Keratinocyte (primary cell): ENCODE measurements around the gene RALGPS1.

ENCODE experiments used
- EZH2 ChIP-seq: IDR thresholded peaks from one replicate; pipeline ENCODE4 v1.6.1; 2012; ENCODE audit warnings: inconsistent platforms, mild to moderate bottlenecking, low read length, moderate library complexity
- TF ChIP-seq, protein P1 (sequence below), 3 experiments: IDR thresholded peaks in 1 of 3; conservative IDR thresholded peaks in 1 of 3; optimal IDR thresholded peaks in 1 of 3; 2 replicates in 2 of 3; 3 replicates in 1 of 3; pipeline versions ENCODE3 to v1.5.1; 2011; ENCODE audit warnings: low read length in 3 of 3, mild to moderate bottlenecking in 3 of 3, moderate library complexity in 2 of 3, control low read depth in 1 of 3, inconsistent platforms in 1 of 3; ENCODE audit not compliant: insufficient read depth in 2 of 3; ENCODE audit errors: extremely low read depth in 1 of 3

DNA sequence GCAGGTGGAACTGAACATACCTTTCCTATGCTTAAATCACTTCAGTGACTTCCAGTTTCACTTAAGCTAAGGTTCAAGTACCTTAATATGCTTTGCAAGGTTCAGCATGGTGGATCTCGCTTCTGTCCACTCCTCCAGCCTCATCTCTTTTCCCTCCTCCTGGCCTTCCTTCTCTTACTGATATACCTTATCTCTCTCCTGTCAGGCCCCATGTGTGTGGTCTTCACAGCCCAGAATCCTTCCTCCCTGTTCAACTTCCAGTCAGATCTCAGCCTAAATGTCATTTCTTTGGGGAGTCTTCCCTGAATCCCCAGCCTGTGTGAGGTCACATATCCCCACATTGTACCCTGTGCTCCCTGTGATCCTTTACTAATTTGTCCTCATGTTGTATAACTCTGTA is 120.1 kb downstream of the RALGPS1 start:
- TF ChIP-seq, protein P1, sequence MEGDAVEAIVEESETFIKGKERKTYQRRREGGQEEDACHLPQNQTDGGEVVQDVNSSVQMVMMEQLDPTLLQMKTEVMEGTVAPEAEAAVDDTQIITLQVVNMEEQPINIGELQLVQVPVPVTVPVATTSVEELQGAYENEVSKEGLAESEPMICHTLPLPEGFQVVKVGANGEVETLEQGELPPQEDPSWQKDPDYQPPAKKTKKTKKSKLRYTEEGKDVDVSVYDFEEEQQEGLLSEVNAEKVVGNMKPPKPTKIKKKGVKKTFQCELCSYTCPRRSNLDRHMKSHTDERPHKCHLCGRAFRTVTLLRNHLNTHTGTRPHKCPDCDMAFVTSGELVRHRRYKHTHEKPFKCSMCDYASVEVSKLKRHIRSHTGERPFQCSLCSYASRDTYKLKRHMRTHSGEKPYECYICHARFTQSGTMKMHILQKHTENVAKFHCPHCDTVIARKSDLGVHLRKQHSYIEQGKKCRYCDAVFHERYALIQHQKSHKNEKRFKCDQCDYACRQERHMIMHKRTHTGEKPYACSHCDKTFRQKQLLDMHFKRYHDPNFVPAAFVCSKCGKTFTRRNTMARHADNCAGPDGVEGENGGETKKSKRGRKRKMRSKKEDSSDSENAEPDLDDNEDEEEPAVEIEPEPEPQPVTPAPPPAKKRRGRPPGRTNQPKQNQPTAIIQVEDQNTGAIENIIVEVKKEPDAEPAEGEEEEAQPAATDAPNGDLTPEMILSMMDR (optimal IDR thresholded peaks at IDR 0.05 in 1 of 3, IDR thresholded peaks at IDR 0.05 in 1 of 3, conservative IDR thresholded peaks at IDR 0.05 in 1 of 3; ENCODE audit: extremely low read depth in 1 of 3, insufficient read depth in 2 of 3, low read length in 3 of 3), result no peak
- no peak for TF ChIP-seq EZH2
